ENCODE data around the gene DTX2. TPM values are rescaled to one million over a fixed set of nuclear protein-coding genes. Genes with fewer than 3 reads are reported as not detected.
"Not testable (repeated sequence)": the region's sequence is repeated elsewhere in the genome, so short reads cannot be mapped to it uniquely, and the experiment has no call there.

DTX2 gene
- total and polyA plus RNA-seq, 4 donors, result 4.5 to 9.5 (median 6.0) TPM

GRCh38 chr7:76467743-76468404 lies 6.4 kb downstream of the DTX2 start:
- 54% methylated on average over 10 of the region's 14 CpGs for WGBS
- H3K9ac ChIP-seq (ENCODE audit: low read depth in 1 of 2, low read length in 2 of 2); H3K27me3 ChIP-seq (ENCODE audit: control insufficient read depth in 4 of 4, insufficient read depth in 4 of 4, low read length in 3 of 4); DNase-seq (ENCODE audit: low spot score); H3K4me3 ChIP-seq (ENCODE audit: low read depth in 1 of 3, low read length in 3 of 3); H3K9me3 ChIP-seq (ENCODE audit: control insufficient read depth in 4 of 4, low read length in 3 of 4); H3K4me1 ChIP-seq (ENCODE audit: control insufficient read depth in 4 of 4, insufficient read depth in 4 of 4, low read length in 3 of 4); H3K36me3 ChIP-seq (ENCODE audit: control insufficient read depth in 4 of 4, insufficient read depth in 3 of 4, low read depth in 1 of 4, low read length in 3 of 4): not testable (repeated sequence)
- H3K27ac ChIP-seq (ENCODE audit: low read depth in 1 of 2, low read length in 2 of 2), result peak overlapping the region; percentile 12 to 20

GRCh38 chr7:76471556-76472221 lies 10.2 kb downstream of the DTX2 start:
- not testable (repeated sequence) for H3K9ac ChIP-seq (ENCODE audit: low read depth in 1 of 2, low read length in 2 of 2); H3K4me1 ChIP-seq (ENCODE audit: control insufficient read depth in 4 of 4, insufficient read depth in 4 of 4, low read length in 3 of 4); H3K36me3 ChIP-seq (ENCODE audit: control insufficient read depth in 4 of 4, insufficient read depth in 3 of 4, low read depth in 1 of 4, low read length in 3 of 4); H3K4me3 ChIP-seq (ENCODE audit: low read depth in 1 of 3, low read length in 3 of 3); H3K27me3 ChIP-seq (ENCODE audit: control insufficient read depth in 4 of 4, insufficient read depth in 4 of 4, low read length in 3 of 4); DNase-seq (ENCODE audit: low spot score); H3K27ac ChIP-seq (ENCODE audit: low read depth in 1 of 2, low read length in 2 of 2); H3K9me3 ChIP-seq (ENCODE audit: control insufficient read depth in 4 of 4, low read length in 3 of 4)
- 93% methylated on average over 10 of the region's 10 CpGs for WGBS

- WGBS, result 95% methylated on average over 3 of the region's 6 CpGs
- not testable (repeated sequence) for H3K27me3 ChIP-seq (ENCODE audit: control insufficient read depth in 4 of 4, insufficient read depth in 4 of 4, low read length in 3 of 4); H3K9ac ChIP-seq (ENCODE audit: low read depth in 1 of 2, low read length in 2 of 2); H3K9me3 ChIP-seq (ENCODE audit: control insufficient read depth in 4 of 4, low read length in 3 of 4); DNase-seq (ENCODE audit: low spot score); H3K4me1 ChIP-seq (ENCODE audit: control insufficient read depth in 4 of 4, insufficient read depth in 4 of 4, low read length in 3 of 4); H3K36me3 ChIP-seq (ENCODE audit: control insufficient read depth in 4 of 4, insufficient read depth in 3 of 4, low read depth in 1 of 4, low read length in 3 of 4); H3K4me3 ChIP-seq (ENCODE audit: low read depth in 1 of 3, low read length in 3 of 3); H3K27ac ChIP-seq (ENCODE audit: low read depth in 1 of 2, low read length in 2 of 2)
These were observed 11.6 kb downstream of the DTX2 start for GRCh38 chr7:76473097-76473496.

DNA sequence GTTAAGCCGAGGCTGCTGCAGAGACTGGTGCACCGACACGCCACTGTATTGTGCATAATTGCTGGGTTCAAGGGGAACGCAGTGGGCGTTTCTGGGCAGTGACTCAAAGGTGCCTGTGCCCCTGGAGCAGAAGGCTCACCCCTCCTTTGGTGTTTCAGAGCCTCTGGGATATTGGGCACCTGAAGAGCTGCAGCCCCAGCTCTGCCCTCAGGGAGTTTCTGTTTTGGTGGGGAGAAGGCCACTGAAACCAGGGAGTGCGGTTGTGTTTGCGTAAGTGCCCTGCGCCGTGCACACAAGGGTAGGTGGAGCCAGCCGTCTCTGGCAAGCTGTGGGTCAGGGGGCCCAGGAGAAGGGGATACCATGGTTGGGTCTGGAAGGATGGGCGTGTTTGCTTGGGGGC lies 14.8 kb downstream of the DTX2 start:
- H3K27me3 ChIP-seq (ENCODE audit: control insufficient read depth in 4 of 4, insufficient read depth in 4 of 4, low read length in 3 of 4); DNase-seq (ENCODE audit: low spot score); H3K4me3 ChIP-seq (ENCODE audit: low read depth in 1 of 3, low read length in 3 of 3); H3K4me1 ChIP-seq (ENCODE audit: control insufficient read depth in 4 of 4, insufficient read depth in 4 of 4, low read length in 3 of 4); H3K36me3 ChIP-seq (ENCODE audit: control insufficient read depth in 4 of 4, insufficient read depth in 3 of 4, low read depth in 1 of 4, low read length in 3 of 4); H3K9me3 ChIP-seq (ENCODE audit: control insufficient read depth in 4 of 4, low read length in 3 of 4); H3K9ac ChIP-seq (ENCODE audit: low read depth in 1 of 2, low read length in 2 of 2); H3K27ac ChIP-seq (ENCODE audit: low read depth in 1 of 2, low read length in 2 of 2): not testable (repeated sequence)
- WGBS, result 99% methylated on average over 4 of the region's 11 CpGs

DNA sequence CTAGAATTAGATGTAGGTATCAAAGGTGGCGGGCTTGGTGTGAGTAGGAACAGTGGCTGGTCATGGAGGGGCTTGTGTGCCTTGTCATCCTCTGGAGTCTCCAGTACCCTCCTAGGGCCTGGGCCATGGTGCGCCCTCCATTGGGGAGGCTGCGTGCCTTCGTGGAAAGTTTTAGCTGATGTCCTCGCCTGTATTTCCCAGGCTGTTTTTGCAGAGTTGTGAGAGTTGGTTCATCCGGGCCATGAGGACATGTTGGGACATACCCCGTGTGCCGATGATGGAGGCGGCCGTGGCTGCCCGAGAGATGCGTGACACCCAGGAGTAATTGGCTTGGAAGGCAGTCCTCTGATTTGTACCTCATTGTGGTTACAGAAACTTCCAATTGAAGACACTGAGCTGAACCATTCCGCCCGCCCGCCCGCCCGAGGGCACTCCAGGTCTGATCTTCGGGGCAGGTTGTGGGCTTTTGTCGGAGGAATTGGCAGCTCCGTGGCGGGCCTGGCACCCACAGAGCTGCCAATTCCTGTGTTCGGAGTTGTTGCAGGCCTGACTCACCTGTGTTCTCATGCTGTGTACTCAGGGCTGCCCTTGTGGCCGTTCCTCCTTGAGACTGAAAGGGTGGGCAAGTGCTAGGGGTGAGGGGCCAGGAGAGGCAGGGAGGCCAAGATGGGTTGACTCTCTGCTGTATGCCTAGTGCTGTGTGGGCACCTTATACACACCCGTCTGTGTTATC lies 15.4 kb downstream of the DTX2 start:
- H3K36me3 ChIP-seq (ENCODE audit: control insufficient read depth in 4 of 4, insufficient read depth in 3 of 4, low read depth in 1 of 4, low read length in 3 of 4); H3K4me3 ChIP-seq (ENCODE audit: low read depth in 1 of 3, low read length in 3 of 3); DNase-seq (ENCODE audit: low spot score); H3K27me3 ChIP-seq (ENCODE audit: control insufficient read depth in 4 of 4, insufficient read depth in 4 of 4, low read length in 3 of 4); H3K9ac ChIP-seq (ENCODE audit: low read depth in 1 of 2, low read length in 2 of 2); H3K9me3 ChIP-seq (ENCODE audit: control insufficient read depth in 4 of 4, low read length in 3 of 4); H3K27ac ChIP-seq (ENCODE audit: low read depth in 1 of 2, low read length in 2 of 2); H3K4me1 ChIP-seq (ENCODE audit: control insufficient read depth in 4 of 4, insufficient read depth in 4 of 4, low read length in 3 of 4): not testable (repeated sequence)
- 95% methylated on average over 22 of the region's 24 CpGs for WGBS

DNA sequence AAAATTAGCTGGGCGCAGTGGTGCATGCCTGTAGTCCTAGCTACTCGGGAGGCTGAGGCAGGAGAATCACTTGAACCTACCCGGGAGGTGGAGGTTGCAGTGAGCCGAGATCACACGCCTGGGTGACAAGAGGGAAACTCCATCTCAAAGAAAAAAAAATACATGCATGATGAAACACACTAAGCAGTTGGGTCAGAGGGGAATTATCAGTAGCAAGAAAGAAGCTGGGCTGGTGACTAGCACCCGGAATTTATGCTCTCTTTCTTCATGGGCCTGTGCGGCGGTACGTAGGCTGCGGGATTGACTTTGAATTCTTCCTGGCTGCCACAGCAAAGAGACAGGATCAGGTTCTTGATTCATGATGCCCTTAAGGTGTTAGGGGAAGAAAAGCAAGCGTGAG lies 18.1 kb downstream of the DTX2 start:
- not testable (repeated sequence) for DNase-seq (ENCODE audit: low spot score); H3K4me1 ChIP-seq (ENCODE audit: control insufficient read depth in 4 of 4, insufficient read depth in 4 of 4, low read length in 3 of 4); H3K9me3 ChIP-seq (ENCODE audit: control insufficient read depth in 4 of 4, low read length in 3 of 4); H3K9ac ChIP-seq (ENCODE audit: low read depth in 1 of 2, low read length in 2 of 2); H3K27ac ChIP-seq (ENCODE audit: low read depth in 1 of 2, low read length in 2 of 2); H3K4me3 ChIP-seq (ENCODE audit: low read depth in 1 of 3, low read length in 3 of 3); H3K27me3 ChIP-seq (ENCODE audit: control insufficient read depth in 4 of 4, insufficient read depth in 4 of 4, low read length in 3 of 4); H3K36me3 ChIP-seq (ENCODE audit: control insufficient read depth in 4 of 4, insufficient read depth in 3 of 4, low read depth in 1 of 4, low read length in 3 of 4)
- 93% methylated on average over 11 of the region's 11 CpGs for WGBS

- H3K36me3 ChIP-seq (ENCODE audit: control insufficient read depth in 4 of 4, insufficient read depth in 3 of 4, low read depth in 1 of 4, low read length in 3 of 4); H3K9ac ChIP-seq (ENCODE audit: low read depth in 1 of 2, low read length in 2 of 2); H3K9me3 ChIP-seq (ENCODE audit: control insufficient read depth in 4 of 4, low read length in 3 of 4); H3K4me3 ChIP-seq (ENCODE audit: low read depth in 1 of 3, low read length in 3 of 3); H3K27me3 ChIP-seq (ENCODE audit: control insufficient read depth in 4 of 4, insufficient read depth in 4 of 4, low read length in 3 of 4); H3K4me1 ChIP-seq (ENCODE audit: control insufficient read depth in 4 of 4, insufficient read depth in 4 of 4, low read length in 3 of 4); DNase-seq (ENCODE audit: low spot score); H3K27ac ChIP-seq (ENCODE audit: low read depth in 1 of 2, low read length in 2 of 2): not testable (repeated sequence)
- WGBS, result 94% methylated on average over 28 of the region's 29 CpGs
These were observed 19.1 kb downstream of the DTX2 start for GRCh38 chr7:76480403-76481253.

DNA sequence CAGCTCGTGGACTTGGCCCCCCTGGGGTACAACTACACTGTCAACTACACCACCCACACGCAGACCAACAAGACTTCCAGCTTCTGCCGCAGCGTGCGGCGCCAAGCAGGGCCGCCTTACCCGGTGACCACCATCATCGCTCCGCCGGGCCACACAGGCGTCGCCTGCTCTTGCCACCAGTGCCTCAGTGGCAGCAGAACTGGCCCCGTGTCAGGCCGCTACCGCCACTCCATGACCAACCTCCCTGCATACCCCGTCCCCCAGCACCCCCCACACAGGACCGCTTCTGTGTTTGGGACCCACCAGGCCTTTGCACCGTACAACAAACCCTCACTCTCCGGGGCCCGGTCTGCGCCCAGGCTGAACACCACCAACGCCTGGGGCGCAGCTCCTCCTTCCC lies 21.2 kb downstream of the DTX2 start:
- not testable (repeated sequence) for DNase-seq (ENCODE audit: low spot score)

More for the DNA sequence above, 21.2 kb downstream of the DTX2 start:
- H3K36me3 ChIP-seq (ENCODE audit: control insufficient read depth in 4 of 4, insufficient read depth in 3 of 4, low read depth in 1 of 4, low read length in 3 of 4); H3K4me3 ChIP-seq (ENCODE audit: low read depth in 1 of 3, low read length in 3 of 3); H3K27ac ChIP-seq (ENCODE audit: low read depth in 1 of 2, low read length in 2 of 2); H3K27me3 ChIP-seq (ENCODE audit: control insufficient read depth in 4 of 4, insufficient read depth in 4 of 4, low read length in 3 of 4); H3K9me3 ChIP-seq (ENCODE audit: control insufficient read depth in 4 of 4, low read length in 3 of 4); H3K4me1 ChIP-seq (ENCODE audit: control insufficient read depth in 4 of 4, insufficient read depth in 4 of 4, low read length in 3 of 4); H3K9ac ChIP-seq (ENCODE audit: low read depth in 1 of 2, low read length in 2 of 2): not testable (repeated sequence)
- whole genome bisulfite sequencing, result 97% methylated on average over 24 of the region's 24 CpGs

All from liver (tissue), 9 donors.